Stimulated activated CD8-positive, alpha-beta memory T cell treated with anti-CD3 and anti-CD28 coated beads, Interleukin-15, amount 100 ng/mL, for 4 hours (primary cell): Measurements from ENCODE around the gene PLCG1.

ENCODE experiments used
- DNase-seq, 2 donors: peaks; one replicate each; pipeline ENCODE4 v3.0.0-alpha.2; 2020; ENCODE audit warnings: low read depth in 2 of 2

The PLCG1 gene

DNA sequence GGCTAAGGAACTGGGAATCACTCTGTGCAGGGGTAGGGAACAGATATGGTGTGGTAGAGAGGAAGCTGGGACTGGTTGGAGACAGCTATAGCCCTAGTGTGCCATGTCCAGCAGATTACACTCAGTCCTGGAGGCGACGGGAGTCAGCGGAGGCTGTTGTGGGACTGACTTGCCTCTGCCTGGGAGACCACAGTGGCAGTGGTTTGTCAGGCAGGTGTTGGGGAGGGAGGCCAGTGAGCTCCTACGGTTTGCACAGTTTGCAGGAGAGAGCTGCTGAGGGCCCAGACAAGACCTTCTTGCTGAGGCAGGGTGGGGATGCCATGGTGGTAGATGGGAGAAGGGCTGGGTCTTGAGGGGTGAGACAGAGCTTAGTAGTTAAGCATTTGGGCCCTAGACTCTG, 4.9 kb downstream of the PLCG1 start:
- DNase-seq: no peak

DNA sequence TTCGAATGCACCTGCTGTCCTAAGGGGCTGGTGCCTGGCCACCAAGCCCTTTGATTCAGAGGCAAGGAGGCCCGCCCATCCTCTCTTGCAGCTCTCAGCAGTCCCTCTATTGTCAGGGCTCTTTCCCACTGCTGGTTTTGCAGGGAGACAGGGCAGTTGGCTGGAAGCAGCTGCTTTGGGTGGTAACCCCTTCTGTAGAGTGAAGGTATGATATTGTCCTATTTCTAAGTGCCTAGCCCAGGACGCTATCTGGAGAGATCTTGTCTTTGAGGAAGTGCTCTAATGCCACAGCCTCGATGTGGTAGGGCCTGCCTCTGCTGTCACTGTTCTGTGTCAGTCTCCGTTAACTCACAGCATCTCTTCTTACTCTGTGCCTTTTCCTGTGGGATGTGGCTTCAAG, 5.6 kb downstream of the PLCG1 start:
- DNase-seq: no peak

DNA sequence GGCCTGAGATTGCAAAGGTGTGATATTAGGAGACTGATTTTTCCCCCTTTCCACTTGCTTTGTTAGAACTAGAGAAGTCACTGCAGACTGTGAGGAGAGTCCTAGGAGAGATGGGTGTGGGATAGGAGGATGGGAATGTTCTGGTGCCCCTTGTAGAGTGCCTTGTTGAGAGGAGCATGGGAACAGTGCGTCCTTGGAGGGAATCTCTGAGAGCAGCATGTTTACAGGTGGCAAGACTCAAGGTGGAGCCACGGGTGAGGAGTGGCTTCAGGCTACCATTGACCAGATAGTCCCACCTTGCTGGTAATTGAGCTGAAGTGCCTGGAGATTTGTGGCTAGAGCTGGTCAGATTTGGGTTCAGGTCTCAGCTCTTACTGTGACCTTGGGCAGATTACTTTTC, 6.0 kb downstream of the PLCG1 start:
- DNase-seq: no peak

DNA sequence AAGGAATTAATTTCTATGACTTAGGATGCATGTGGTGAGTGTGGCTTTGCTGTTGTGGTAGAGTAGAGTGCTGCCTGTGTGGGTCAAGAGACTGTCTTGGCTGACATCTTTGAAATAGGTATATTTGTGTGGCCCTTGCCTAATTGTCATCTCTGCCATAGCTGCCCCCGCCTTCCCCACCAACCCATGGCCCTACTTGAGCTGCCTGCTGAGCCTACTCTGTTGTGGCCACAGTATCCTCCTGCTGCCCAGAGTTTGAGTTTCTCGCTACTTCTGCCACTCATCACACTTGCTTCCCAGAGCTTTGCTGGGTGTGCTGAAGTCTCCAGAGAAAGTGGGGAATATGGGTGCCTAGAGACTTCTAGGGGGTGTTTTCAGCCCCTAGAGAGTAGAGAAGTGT, 8.0 kb downstream of the PLCG1 start:
- DNase-seq: no peak

- DNase-seq: no peak
These were observed 8.7 kb downstream of the PLCG1 start for GRCh38 chr20:41145821-41146620.

DNA sequence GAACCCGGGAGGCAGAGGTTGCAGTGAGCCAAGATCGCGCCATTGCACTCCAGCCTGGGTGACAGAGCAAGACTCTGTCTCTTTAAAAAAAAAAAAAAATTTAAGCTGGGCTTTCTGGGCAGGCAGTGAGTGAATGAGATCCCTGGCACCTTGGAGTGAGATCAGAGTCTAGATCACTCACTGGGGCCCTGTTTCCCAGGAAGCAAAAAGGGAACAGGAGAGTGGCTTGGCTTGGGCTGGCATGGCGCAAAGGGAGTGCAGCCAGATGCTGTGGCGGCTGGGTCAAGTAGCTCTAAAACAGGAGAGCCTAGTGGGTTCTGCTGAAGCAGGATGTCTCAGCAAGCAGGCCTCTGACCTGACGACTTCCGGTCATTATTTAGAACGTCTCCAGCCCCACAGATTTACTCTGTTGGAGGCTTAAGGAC, 10.4 kb downstream of the PLCG1 start:
- DNase-seq: no peak

DNA sequence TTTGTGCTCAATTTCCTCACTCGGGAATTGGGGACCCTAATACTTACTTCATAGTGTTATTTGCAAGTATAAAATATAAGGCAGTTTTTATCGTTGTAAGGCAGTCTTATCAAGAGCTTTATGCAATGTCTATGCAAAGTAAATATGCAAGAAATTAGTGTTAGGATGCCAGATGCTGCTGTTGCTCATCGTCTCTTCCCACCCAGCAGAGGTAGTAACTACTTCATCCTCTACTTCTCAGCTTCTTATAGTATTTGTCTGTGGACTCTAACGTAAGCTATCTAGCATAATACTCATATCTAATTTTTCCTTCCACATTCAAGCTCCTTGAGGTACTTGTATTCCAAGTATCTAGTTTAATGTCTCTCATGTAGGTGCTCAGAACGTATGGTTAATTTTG, 11.6 kb downstream of the PLCG1 start:
- no peak for DNase-seq

DNA sequence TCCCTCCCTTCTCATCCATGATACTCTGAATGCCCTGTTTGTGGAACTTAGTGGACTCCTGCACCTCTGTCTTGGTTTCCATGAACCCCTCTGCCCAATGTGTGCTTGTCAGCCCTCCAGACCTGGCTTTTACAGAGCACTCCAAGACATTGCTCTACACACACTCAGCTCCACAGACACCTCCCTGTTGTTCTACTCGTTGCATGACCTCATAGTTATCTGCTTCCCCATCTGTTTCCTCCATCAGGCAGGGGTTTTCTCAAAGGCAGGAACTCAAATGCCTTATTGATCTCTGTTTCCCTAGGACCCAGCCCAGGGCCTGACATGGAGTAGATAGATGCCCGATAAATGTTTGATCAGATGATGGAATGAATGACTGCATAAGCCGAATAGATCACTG, 13.3 kb downstream of the PLCG1 start:
- DNase-seq: no peak

DNA sequence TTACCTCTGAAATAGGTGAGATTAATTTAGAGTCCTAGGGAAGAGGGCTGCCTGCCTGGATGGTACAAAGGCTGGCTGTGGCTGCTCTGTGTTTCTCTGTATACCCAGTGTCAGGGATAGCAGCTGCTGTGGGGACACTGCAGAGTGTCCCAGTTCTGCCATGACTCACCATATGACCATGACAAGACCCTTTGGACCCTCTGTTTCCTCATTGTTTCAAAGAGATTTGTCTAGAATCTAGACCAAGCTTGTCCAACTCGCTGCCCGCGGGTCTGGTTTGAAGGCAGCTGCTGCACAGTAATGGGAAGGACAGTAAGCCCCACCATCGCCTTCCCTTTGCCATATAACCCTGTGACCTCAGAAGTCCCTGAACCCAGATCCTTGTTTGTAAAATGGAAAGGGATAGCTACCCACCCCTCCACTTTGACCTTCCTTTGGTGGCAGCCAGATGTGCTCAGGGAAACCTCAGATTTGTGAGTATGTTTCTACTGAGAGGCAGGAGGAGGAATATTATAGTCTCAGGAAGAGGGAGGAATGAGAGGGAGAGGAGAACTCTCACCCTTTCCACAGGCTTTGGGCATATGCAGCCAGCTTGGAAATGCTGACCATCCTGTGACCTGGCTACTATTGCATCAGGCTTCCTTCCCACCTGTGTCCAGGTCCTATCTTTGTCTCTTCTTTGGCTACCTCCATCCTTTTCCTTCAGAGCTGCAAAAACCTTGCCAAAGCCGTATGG, 14.0 kb downstream of the PLCG1 start:
- DNase-seq: no peak

DNA sequence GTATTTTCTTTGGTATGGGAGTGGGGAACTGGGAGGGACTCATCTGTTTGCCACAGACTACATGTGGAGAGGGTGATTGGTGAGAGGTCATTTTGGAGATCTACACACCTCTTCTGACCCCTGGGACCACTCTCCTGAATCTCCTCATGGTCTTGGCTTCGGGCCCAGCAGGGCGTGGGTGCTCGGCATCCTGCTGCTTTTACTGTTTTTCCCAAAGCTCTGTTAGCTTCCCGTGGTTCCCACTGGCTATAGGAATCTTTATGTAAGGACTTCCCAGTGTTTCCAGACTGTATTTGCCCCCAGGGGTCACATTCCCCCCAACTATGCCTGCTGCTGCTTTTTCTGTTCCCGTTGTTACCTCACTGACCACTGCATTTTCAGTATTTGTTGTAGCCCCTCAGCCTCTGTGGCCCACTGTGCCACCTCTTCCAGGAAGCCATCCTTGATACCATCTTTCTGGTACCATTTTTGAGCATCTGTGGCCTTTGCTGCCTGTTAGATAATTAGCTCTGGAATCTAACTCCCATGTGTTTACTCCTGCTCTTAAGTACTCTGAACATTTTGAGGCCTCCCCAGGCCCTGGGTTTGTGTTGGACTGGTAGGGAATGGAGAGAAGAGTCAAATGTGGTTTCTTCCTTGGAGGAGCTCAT, 14.9 kb downstream of the PLCG1 start:
- no peak for DNase-seq

GRCh38 chr20:41154436-41155176, 17.3 kb downstream of the PLCG1 start:
- DNase-seq: no peak

GRCh38 chr20:41155261-41155660, 17.9 kb downstream of the PLCG1 start:
- DNase-seq: no peak

DNA sequence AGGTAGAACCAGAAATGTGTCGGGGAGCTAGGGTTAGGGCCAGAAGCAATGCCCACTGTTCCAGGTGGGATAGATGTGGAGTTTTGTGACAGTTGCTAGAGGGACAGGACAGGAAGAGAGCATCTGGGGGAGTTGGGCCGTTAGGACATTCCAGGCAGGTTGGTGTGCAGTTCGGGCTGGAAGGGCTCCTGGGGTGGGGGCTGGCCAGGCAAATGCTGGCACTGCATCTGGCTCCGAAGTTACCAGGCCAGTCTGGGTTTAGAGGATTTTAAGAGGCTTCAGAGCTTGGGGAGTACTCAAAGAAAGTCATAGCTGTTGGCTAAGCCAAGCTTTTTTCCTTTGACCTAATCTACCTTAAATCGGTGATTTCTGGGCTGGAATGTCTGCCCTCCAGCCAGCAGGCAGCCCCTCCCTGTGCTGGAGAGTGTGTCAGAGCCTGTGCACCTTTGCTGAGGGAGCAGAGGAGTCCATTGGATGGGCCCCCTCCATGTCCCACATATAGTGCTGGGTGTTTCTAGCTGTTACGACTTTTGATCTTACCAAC, 20.8 kb downstream of the PLCG1 start:
- DNase-seq: no peak

DNA sequence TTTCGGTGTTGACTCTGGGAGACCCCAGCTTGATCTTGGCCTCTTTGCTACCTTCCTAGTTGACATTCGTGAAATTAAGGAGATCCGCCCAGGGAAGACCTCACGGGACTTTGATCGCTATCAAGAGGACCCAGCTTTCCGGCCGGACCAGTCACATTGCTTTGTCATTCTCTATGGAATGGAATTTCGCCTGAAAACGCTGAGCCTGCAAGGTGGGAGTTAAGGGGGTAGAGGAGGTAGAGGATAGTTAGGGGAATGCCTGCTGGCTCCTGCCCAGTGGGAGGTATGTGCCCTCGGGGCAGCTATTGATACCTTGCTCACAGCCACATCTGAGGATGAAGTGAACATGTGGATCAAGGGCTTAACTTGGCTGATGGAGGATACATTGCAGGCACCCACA, 22.2 kb downstream of the PLCG1 start:
- DNase-seq: no peak

GRCh38 chr20:41160686-41161085, 23.3 kb downstream of the PLCG1 start:
- no peak for DNase-seq

DNA sequence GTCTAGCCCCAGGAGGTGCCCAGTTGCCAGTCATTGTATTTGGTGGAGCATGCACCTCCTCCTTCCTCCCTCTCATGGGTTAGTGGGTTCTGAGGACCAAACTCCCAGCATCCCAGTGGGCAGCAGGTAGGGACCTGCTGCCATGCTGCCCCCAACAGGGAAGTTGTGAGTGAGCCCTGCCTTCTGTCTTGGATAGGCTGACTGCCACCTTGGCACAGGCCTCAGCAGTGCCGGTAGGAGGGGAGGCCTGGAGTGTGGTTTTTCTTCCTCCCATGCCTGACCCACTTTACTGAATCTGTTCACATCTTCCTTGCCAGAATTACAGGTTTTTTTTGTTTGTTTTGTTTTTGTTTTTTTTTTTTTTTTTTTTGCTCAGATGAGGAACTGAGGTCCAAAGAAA, 24.5 kb downstream of the PLCG1 start:
- DNase-seq: no peak

GRCh38 chr20:41162396-41162795, 25.1 kb downstream of the PLCG1 start:
- DNase-seq: no peak

DNA sequence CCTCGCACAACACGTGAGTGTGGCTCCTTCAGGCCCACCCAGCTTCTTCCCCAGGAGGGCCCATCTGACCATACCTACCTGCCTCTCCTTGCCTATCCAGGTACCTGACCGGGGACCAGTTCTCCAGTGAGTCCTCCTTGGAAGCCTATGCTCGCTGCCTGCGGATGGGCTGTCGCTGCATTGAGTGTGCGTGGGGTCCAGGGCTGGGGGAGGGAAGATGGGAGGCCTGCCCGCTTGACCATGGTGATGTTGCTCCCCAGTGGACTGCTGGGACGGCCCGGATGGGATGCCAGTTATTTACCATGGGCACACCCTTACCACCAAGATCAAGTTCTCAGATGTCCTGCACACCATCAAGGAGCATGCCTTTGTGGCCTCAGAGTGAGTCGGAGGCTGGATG, 26.5 kb downstream of the PLCG1 start:
- DNase-seq: no peak

GRCh38 chr20:41165001-41165882, 27.9 kb downstream of the PLCG1 start:
- no peak for DNase-seq

- DNase-seq: no peak
These were observed 29.1 kb downstream of the PLCG1 start for GRCh38 chr20:41166201-41167117.
